ENCODE measurements around the gene MGRN1. TPM values are rescaled to one million over a fixed set of nuclear protein-coding genes. Genes with fewer than 3 reads are reported as not detected.

The MGRN1 gene
- polyA plus RNA-seq, 4 donors, result 38.4 to 71.1 (median 61.0) TPM

DNA sequence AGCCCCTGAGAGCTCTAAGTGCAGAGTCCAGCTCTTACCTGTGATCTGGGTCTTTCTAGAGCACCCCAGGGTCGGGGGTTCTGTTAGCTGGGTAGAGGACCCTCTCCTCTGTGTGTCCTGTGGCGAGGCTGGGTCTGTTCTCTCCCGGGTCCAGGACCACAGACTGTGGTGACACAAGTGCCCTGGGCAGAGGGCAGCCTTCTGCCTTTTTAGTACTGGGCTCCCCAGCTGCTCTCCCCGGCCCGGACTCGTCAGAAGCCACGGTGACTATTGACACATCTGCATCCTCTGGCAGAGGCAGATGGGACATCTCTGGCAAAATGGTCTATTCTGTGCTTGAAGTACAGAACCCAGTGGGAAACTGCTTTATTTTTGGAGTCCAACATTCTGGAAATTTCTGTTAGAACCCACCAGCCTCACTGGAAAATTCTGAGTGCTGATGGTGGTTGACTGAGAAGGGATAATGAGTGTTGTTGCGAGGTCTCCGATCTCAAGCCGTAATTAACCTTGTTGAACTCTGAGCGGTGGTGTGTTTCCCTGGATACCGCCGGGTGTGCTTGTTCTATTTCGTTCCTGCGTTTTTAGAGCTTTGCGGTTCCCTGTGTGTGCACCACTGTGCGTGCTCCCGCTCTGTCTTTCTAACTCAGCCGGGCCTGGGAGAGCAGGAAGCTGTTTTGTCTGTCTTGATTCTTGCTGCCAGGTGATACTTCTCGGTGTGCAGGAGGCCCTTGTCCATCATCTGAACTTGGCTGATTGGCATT, 42.8 kb downstream of the MGRN1 start:
- DNase-seq (ENCODE audit: low read depth in 4 of 4, low spot score in 2 of 4), result no peak

DNA sequence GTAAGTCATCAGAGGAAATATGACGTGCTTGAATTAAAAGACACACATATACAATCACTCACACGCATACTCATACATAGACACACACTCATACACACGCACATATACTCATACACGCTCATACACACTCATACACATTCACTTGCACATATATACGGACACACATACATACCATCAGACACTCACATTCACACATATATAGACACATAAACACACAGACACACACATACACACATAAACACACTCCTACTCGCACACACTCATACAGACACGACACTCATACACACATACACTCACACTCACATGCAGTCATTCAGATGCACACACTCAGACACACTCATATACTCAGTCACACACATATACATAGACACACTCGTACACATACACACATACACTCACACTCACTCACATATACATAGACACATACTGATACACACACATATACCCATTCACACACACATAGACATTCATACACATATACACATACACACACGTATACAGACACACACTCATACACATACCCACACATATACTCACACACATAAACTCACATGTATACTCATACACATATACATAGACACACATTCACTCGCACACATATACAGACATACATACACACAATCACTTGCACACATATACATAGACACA, 43.8 kb downstream of the MGRN1 start:
- DNase-seq (ENCODE audit: low read depth in 4 of 4, low spot score in 2 of 4), result no peak

DNA sequence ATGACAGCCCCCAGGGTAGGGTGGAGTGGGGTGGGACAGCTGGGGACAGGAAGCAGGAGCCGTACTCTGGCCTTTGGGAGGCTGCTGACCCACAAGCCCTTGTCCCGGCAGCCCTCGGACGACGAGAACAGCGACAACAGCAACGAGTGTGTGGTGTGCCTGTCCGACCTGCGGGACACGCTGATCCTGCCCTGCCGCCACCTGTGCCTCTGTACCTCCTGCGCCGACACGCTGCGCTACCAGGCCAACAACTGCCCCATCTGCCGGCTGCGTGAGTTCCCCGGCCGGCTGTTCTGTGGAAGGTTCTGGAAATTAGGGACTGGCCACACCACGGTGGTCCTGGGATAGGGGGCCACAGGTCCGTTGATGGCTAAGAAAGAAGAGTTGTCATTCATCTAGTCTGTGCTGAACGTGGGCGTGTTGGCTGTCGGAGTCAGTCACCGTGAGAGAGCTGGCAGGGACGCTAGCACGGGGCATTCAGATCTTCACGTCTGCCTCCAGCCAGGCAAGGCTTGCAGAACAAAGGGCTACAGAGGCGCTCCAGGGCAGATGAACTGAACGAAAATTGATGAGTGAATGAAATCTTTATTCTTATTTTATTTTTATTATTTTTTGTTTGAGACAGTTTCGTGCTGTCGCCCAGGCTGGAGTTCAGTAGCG, 48.9 kb downstream of the MGRN1 start:
- DNase-seq (ENCODE audit: low read depth in 4 of 4, low spot score in 2 of 4), result no peak

DNA sequence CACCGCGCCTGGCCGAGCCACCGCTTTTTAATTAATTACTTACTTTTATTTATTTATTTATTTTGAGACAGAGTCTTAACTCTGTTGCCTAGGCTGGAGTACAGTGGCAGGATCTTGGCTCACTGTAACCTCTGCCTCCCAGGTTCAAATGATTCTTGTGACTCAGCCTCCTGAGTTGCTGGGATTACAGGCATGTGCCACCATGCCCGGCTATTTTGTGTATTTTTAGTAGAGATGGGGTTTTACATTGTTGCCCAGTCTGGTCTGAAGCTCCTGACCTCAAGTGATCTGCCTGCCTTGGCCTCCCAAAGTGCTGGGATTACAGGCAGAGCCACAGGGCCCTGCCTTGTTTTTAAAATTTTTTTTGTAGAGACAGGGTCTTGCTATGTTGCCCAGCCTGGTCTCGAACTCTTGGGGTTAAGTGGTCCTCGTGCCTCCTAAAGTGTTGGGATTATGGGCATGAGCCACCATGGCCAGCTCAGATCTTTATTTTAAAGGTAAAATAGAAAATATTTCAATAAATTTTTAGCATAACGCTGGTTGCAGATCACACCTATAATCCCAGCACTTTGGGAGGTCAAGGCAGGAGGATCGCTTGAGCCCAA, 50.4 kb downstream of the MGRN1 start:
- DNase-seq (ENCODE audit: low read depth in 4 of 4, low spot score in 2 of 4), result no peak

DNA sequence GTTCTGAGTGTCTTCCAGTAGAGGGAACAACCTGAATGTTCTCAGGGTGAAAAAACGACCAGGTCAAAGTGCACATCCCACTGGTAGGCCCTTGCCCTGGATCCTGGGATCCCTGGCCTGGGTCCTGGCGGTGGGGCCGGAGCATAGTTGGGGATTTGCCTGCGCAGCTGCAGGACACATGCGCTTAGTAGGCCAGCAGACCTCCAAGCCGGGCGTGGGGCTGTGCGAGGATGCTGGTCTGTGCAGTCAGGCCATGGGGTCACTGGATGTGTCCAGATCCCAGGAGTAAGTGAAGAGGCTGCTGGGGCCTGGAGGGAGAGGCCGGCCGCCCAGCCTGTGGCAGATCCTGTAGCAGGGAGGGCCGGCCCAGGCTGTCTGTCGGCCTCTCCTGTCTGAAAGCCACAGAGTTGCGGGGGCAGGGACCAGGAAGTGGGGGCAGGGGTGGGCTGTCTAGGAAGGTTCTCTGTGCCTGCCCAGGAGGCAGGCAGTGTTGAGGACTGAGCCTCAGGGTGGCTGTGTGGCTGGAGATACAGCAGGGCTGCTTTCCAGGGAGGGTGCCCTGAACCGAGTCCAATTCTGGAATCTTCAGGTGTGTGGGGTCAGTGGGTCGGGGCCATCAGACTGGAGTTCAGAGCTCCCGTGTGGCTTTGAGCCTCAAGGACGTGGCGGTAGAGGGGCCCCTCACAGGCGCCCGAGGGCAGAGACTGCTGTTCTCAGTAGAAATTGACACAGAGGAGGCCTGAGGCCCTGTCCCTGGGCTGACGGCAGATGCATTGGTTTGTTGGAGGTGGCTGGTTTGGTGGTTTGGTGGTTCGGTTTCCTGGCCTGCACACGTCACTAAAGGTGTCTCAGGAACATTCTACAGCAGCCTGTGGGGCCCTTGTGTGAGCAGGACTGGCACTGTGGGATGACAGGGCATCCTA, 51.5 kb downstream of the MGRN1 start:
- no peak for DNase-seq (ENCODE audit: low read depth in 4 of 4, low spot score in 2 of 4)

DNA sequence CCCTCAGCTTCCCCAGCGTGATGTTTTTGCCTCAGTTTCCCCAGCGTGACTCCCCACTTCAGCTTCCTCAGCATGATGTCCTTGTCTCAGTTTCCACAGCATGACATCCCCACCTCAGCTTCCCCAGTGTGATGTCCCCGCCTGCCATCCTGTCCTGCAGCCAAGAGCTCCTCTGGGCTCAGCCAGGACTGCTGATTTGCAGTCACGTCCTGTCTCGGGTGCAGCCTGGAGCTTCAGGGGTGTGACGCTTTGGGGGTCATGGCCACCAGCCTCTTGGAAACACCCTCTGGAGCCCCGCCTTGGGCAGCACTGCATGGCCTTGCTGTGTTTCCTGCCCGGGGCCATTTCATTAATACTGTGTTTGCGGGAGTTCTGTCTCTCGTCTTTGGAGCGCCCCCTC, 52.2 kb downstream of the MGRN1 start:
- DNase-seq (ENCODE audit: low read depth in 4 of 4, low spot score in 2 of 4), result no peak

DNA sequence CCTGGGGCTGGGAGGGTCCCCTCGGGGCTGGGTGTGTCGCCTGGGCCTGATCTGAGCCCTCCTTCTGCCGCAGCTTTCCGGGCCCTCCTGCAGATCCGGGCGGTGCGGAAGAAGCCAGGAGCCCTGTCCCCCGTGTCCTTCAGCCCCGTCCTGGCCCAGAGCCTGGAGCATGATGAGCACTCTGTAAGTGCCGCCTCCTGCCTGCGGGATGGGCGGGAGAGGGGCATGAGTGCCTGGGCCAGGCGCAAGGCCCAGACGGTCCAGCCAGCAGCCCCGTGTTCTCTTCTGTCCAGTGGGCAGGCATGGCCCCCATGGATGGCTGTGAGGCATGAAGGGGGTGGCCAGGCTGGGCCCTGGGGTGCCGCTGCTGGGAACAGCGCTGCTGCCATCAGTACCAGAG, 52.8 kb downstream of the MGRN1 start:
- DNase-seq (ENCODE audit: low read depth in 4 of 4, low spot score in 2 of 4), result no peak

DNA sequence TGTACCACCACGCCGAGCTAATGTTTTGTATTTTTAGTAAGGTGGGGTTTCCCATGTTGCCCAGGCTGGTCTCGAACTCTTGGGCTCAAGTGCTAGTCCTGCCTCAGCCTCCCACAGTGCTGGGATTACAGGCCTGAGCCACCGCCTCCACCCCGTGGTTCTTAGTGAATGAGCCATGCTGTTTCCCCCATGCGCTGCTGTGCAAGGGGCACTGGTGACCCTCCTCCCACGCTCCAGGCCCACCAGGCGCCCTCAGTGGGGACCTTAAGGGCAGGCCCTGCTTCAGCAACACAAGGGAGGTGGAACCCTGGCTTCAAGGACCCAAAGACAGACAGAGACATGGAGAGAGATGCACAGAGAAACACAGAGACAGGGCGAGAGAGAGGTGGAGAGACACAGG, 53.4 kb downstream of the MGRN1 start:
- DNase-seq (ENCODE audit: low read depth in 4 of 4, low spot score in 2 of 4), result no peak

DNA sequence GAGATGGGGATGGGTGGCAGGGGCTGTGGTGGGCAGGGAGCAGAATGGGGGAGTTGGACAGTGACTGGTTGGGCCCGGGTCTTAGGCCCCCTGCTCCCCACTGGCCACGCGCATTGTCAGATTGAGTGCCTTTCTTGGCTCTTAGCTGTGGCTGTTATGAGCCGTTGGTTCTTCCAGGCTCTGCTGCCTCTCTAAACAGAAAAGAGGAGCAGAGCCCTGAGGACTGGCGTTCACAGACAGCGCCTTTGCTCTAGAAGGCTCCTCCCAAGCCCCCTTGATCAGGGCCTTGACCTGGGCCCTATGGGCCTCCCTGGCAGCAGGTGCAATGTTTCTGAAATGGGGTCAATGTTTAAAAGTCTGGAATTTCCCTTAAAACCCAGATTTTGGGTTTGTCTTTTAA, 54.0 kb downstream of the MGRN1 start:
- no peak for DNase-seq (ENCODE audit: low read depth in 4 of 4, low spot score in 2 of 4)

DNA sequence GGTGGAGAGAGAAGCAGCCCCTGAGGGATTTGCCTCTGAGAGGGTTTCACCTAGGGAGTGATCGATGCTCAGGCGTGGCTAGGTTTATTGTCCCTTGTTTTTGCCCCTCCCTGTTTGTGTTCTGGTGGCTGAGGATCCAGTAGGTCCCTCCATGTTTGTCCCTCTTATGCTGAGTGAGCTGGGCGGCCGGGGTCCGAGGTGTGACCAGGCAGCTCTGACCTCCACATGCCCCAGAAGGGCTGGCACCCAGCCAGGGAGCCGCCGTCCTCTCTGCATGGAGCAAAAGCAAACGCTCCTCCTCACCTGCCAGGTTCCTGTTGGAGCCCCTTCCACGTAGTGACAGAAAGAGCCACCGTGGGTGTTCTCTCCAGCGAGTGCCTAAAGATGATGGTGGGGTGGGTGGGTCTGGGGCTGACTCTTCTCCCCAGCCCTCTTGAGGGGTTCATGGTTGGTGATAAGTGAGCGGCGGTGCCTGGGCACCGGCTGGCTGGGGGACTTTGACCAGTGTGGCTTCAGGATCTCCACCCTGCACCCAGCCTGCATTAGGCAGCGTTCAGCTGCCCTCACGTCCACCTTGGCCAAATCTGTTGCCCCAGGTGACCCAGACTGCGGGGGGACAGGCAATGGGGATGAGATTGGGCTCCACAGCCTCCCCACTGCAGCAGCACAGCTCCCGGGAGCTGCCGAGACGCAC, 54.7 kb downstream of the MGRN1 start:
- no peak for DNase-seq (ENCODE audit: low read depth in 4 of 4, low spot score in 2 of 4)

DNA sequence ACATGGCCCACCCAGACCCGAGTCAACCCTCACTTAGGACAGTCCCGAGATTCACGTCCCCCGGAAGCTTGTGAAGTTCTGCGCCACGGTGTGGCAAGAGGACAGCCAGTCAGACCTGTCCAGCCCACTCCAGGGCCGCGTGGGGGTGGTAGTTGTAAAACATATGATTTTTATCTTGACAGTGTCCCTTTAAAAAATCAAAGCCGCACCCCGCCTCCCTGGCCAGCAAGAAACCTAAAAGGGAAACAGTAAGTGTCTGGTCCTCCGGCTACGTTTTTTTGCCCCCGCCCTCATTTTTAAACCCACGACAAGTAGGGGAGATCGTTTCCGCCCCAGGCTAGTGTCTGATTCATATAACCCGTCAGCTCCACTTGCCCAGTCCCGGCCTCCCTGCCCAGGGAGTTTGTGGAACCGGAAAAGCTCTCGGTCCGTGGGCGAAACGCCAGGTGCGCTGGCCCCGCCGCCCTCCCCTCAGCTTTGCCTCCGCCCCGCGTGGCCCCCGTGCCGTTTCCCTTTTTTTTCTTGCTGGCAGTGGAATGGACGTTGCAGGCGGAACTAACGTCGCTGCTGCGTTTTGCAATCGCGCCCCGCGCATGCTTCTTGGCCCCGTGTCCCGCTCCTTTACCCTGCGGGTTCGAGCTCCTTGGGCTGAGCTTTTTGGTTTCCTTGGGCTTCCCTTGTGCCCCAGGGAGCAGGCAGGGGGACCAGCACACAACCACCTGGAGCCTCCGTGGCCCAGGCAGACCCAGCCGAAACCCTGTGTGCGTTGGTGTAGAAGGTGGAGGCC, 55.4 kb downstream of the MGRN1 start:
- DNase-seq (ENCODE audit: low read depth in 4 of 4, low spot score in 2 of 4), result no peak

DNA sequence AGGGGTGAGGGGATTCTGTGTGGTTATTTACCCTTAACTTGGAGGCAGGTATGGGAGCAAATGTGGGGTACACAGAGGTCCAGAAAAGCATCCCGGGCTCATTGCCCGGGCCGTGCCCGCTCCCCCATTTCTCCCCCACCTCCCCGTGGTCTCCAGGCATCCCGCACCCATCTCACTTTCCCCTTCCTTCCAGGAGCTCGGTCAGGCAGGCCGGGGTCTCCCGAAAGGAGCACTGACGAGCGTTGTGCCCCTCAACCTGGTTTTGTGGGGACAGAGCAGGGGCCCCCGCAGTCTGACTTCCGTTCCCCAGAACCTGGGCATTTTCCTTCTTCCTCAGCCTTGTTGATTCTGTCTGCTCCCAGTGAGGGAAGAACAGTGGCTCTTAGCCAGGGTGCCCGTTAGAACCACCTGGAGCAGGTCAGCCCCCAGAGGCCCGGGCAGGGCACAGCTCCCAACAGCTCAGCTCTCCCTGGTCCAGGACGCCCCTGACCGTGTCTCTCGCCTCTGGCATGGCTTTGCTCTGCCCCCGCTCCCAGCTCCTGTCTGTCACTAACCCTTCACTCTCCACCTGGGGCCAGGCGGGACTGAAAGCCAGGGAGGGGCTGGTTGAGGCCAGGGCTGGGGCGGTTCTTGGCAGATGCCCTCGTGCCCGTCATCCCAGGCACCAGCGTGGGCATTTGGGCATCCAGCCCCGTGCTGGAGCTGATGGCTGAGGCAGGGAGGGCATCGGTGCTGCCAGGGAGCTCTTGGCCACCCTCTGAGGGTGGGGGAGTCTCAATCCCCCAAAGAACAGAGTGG, 56.2 kb downstream of the MGRN1 start:
- no peak for DNase-seq (ENCODE audit: low read depth in 4 of 4, low spot score in 2 of 4)

DNA sequence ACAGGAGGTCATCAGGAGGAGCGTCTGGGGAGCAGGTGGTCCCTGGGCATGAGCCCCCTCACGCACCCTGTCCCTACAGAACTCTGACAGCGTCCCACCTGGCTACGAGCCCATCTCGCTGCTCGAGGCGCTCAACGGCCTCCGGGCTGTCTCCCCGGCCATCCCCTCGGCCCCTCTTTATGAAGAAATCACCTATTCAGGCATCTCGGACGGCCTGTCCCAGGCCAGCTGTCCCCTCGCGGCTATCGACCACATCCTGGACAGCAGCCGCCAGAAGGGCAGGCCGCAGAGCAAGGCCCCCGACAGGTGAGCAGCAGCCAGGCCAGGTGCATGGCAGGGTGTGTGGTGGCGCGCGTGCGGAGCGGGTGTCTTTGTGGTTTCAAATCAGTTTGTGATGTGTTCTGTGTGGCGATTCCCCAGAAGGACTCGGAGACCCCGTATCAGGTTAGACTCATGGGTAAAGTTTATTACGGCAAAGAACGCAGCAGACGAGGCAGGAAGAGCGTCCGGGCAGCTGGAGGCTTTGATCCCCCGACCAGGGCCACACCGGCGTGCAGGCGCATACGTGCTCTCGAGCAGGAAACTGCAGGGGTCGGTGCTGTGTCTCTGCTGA, 57.0 kb downstream of the MGRN1 start:
- no peak for DNase-seq (ENCODE audit: low read depth in 4 of 4, low spot score in 2 of 4)

DNA sequence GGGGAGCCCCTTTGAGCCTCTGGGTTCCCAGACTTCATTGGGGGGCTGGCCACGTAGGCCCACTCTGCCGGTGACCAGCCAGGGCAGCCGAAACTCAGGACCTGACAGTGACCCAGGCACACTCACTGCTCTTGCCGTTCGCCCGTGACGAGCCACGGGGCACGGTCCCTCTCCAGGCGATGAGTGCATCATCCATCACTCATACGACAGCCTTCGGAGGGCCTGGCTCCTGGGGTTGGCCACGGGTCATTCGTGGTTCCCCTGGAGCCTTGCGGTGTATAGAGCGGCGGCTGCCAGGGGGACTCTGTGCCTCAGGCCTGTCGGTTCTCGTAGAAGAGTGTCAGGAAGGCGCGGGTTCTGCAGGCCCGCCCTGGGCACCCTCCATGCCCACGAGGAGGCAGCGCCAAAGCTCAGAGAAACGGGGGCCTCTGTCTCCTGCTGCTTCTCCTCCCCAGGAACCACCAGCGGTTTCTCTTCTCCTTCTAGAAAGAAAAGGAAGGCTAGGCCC, 57.5 kb downstream of the MGRN1 start:
- no peak for DNase-seq (ENCODE audit: low read depth in 4 of 4, low spot score in 2 of 4)

DNA sequence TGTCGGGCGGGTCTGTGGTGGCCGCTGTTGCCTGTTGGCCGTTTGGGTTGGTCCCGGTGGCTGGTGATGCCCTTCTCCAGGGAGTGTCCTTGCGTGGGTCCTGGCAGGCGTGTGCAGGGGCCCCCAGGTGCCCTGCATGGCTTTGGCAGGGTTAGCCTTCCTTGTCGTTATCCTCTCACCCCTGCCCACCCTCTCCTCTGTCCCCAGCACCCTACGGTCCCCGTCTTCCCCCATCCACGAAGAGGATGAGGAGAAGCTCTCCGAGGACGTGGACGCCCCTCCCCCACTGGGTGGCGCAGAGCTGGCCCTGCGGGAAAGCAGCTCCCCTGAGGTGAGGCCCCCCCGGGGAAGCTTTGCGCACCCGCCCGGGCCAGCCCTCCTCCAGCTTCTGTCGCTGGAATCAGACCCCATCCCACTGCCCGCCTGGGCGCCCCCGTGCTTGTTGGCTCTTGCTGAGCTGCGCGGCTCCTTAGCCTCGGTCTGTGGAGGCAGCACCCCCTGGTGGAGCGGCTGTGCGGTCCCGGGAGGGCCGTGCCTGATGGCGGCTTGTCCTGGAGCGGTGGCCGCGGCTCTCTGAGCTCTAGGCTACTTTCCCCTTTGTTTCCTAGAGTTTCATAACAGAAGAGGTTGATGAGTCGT, 58.1 kb downstream of the MGRN1 start:
- DNase-seq (ENCODE audit: low read depth in 4 of 4, low spot score in 2 of 4), result no peak

DNA sequence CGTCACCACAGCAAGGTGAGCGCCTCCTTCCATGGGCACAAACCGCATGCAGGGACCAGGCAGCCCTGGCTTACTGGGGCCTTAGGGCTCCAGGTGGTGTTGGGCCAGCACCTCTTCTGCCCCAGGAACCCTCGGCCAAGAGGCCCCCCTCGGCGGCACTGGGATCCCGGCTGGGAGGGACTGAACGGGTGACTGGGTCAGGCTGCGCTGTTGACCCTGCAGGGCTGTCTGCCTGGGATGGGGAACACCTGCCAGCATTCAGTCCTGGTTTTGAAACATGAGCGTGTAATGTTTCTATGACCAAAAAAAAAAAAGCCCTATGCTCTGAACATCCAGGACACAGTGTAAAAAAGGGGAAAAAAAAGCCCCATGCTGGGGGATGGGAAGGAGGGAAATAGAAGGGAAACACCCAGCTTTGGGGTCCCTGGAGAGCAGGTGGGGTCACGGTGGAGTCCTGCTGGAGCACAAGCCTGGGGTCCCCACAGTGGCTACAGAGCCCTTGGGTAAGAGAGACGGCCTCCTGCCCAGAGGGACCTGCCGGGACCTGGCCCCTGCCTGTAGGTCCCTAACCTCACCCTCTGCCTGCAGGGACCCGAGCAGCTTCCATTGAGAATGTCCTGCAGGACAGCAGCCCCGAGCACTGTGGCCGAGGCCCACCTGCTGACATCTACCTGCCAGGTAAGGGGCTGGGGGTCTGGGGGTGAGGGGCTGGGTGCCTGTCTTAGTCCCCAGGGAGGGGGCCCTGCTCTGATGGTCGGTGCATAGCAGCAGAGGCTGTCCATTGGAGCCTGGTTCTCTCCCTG, 58.8 kb downstream of the MGRN1 start:
- DNase-seq (ENCODE audit: low read depth in 4 of 4, low spot score in 2 of 4), result no peak
